HepG2 (cell line): ENCODE results near the gene PPP1R12B. TPM values are rescaled to one million over a fixed set of nuclear protein-coding genes. Genes with fewer than 3 reads are reported as not detected.

Experiments used
- ATAC-seq: fragments of 200-7000 bp; cut with Tn5 transposase; 3 replicates; pipeline ENCODE4 v1.9.1; 2020; ENCODE audit warnings: mild to moderate bottlenecking, moderate library complexity
- BruUV-seq: library from RNA; stranded (reverse); fragments of 400-500 nt; replicated peaks from 2 replicates; lab custom pipeline; 2021; lab: Mats Ljungman, UMichigan
- CTCF ChIA-PET: fragments of 300-600 bp; formaldehyde crosslinking; extraction: SDS; loops from one replicate; lab custom pipeline; 2021; ENCODE audit warnings: low total read pairs, inconsistent platforms, low intra/inter-chr PET ratio; lab: Yijun Ruan, JAX
- POLR2A ChIA-PET: fragments of 350-600 bp; sonication (Branson Sonifier 250); formaldehyde crosslinking; loops from one replicate; lab custom pipeline; 2020; ENCODE audit warnings: antibody characterized with exemption, inconsistent platforms; lab: Yijun Ruan, JAX
- DNase-seq: peaks from one replicate; pipeline ENCODE4 v3.0.0-alpha.2; 2015; ENCODE audit warnings: low spot score
- FAIRE-seq: peaks from 3 replicates; lab custom pipeline; 2011; peaks lifted over from hg19 to GRCh38; lab: Jason Lieb, UNC
- H2AFZ ChIP-seq: one replicate; pipeline ENCODE4 v1.6.1; 2011; ENCODE audit warnings: low read length, inconsistent platforms
- H3K27ac ChIP-seq: fragments of 300-600 bp; 3 replicates; pipeline ENCODE4 v1.8.0; 2011; ENCODE audit warnings: mixed run types, mild to moderate bottlenecking, mixed read lengths, low read length, inconsistent platforms; ENCODE audit not compliant: insufficient read depth; ENCODE audit errors: extremely low read length
- H3K27me3 ChIP-seq, 2 experiments: fragments of 200-600 bp in 1 of 2; 2 replicates in 1 of 2; 3 replicates in 1 of 2; pipeline versions ENCODE4 v1.6.0 to v1.8.0; 2011; ENCODE audit warnings: low read length in 2 of 2, mild to moderate bottlenecking in 2 of 2, moderate library complexity in 2 of 2, inconsistent platforms in 1 of 2; ENCODE audit not compliant: insufficient read depth in 2 of 2, control insufficient read depth in 1 of 2
- H3K36me3 ChIP-seq, 2 experiments: fragments of 200-600 bp in 1 of 2; replicated peaks in 1 of 2; 2 replicates in 1 of 2; 3 replicates in 1 of 2; pipeline versions ENCODE4 v1.5.1 to v1.8.0; 2011; ENCODE audit warnings: low read length in 2 of 2, inconsistent platforms in 1 of 2; ENCODE audit not compliant: insufficient read depth in 2 of 2, control insufficient read depth in 1 of 2
- H3K4me1 ChIP-seq: 2 replicates; pipeline ENCODE4 v1.5.1; 2012; ENCODE audit warnings: low read length, inconsistent platforms; ENCODE audit not compliant: insufficient read depth
- H3K4me2 ChIP-seq: 2 replicates; pipeline ENCODE4 v1.6.0; 2011; ENCODE audit warnings: low read depth, low read length, inconsistent platforms
- H3K4me3 ChIP-seq, 3 experiments: fragments of 200-600 bp in 1 of 3; sonication (generic), shearing (Covaris generic) in 1 of 3; replicated peaks in 1 of 3; 2 replicates each; pipeline ENCODE4 v1.5.1; 2011 to 2016; ENCODE audit warnings: low read length in 3 of 3, inconsistent platforms in 2 of 3, low read depth in 2 of 3, mild to moderate bottlenecking in 2 of 3, control low read depth in 1 of 3, mixed read lengths in 1 of 3; ENCODE audit not compliant: insufficient read depth in 1 of 3
- H3K79me2 ChIP-seq: one replicate; pipeline ENCODE4 v1.6.1; 2011; ENCODE audit warnings: low read length, inconsistent platforms; ENCODE audit not compliant: insufficient read depth
- H3K9ac ChIP-seq: 2 replicates; pipeline ENCODE4 v1.6.0; 2011; ENCODE audit warnings: mild to moderate bottlenecking, low read depth, low read length, inconsistent platforms; ENCODE audit not compliant: insufficient read depth
- H3K9me3 ChIP-seq: 2 replicates; pipeline ENCODE4 v1.5.1; 2012; ENCODE audit warnings: mild to moderate bottlenecking, low read length
- H4K20me1 ChIP-seq: 2 replicates; pipeline ENCODE4 v1.6.0; 2011; ENCODE audit warnings: inconsistent platforms, mild to moderate bottlenecking, low read length, moderate library complexity; ENCODE audit not compliant: insufficient read depth
- ATF5 ChIP-seq: sonication (generic); formaldehyde crosslinking; IDR thresholded peaks from 2 replicates; pipeline ENCODE4 v1.4.0; 2020; ENCODE audit warnings: mild to moderate bottlenecking, low read depth, missing genetic modification reagents
- ATM ChIP-seq: fragments of 450-650 bp; IDR thresholded peaks from 2 replicates; pipeline ENCODE4 v1.7.1; 2017; ENCODE audit warnings: mild to moderate bottlenecking, borderline replicate concordance
- CREB3 ChIP-seq: sonication (generic); formaldehyde crosslinking; IDR thresholded peaks from 2 replicates; pipeline ENCODE4 v1.5.0; 2020; ENCODE audit warnings: missing genetic modification reagents
- ELK4 ChIP-seq: sonication (generic); formaldehyde crosslinking; IDR thresholded peaks from 2 replicates; pipeline ENCODE4 v1.9.0; 2021; ENCODE audit warnings: missing genetic modification reagents, borderline replicate concordance
- HNRNPK ChIP-seq: fragments of 200-400 bp; formaldehyde crosslinking; IDR thresholded peaks from 2 replicates; pipeline ENCODE4 v1.6.1; 2018; ENCODE audit warnings: low read length, low read depth, moderate library complexity, mild to moderate bottlenecking; ENCODE audit not compliant: poor library complexity, severe bottlenecking
- IKZF1 ChIP-seq: fragments of 450-650 bp; IDR thresholded peaks from 2 replicates; pipeline ENCODE4 v1.7.1; 2016
- KDM2A ChIP-seq: sonication (generic); formaldehyde crosslinking; IDR thresholded peaks from 2 replicates; pipeline ENCODE4 v1.4.0; 2020; ENCODE audit warnings: low read depth, missing genetic modification reagents, borderline replicate concordance
- MTF1 ChIP-seq: sonication (generic); formaldehyde crosslinking; IDR thresholded peaks from 2 replicates; pipeline ENCODE4 v1.5.0; 2020; ENCODE audit warnings: missing genetic modification reagents
- NFIC ChIP-seq: IDR thresholded peaks from 2 replicates; pipeline ENCODE4 v1.6.1; 2012; ENCODE audit warnings: mild to moderate bottlenecking, low read length, inconsistent platforms
- PLSCR1 ChIP-seq: sonication (generic); formaldehyde crosslinking; IDR thresholded peaks from 2 replicates; pipeline ENCODE4 v1.5.0; 2020; ENCODE audit warnings: missing genetic modification reagents, mild to moderate bottlenecking, borderline replicate concordance
- RNF219 ChIP-seq: sonication (generic); formaldehyde crosslinking; IDR thresholded peaks from 2 replicates; pipeline ENCODE4 v1.5.0; 2020; ENCODE audit warnings: mild to moderate bottlenecking, missing genetic modification reagents
- SIX1 ChIP-seq: sonication (generic); formaldehyde crosslinking; IDR thresholded peaks from 2 replicates; pipeline ENCODE4 v1.4.0; 2020; ENCODE audit warnings: missing genetic modification reagents, borderline replicate concordance
- TBX3 ChIP-seq: fragments of 450-650 bp; IDR thresholded peaks from 2 replicates; pipeline ENCODE4 v1.6.1; 2017; ENCODE audit warnings: antibody characterized with exemption, mild to moderate bottlenecking, inconsistent platforms, borderline replicate concordance
- THAP11 ChIP-seq: IDR thresholded peaks from 2 replicates; pipeline ENCODE4 v1.6.1; 2016; ENCODE audit warnings: missing biosample characterization, missing genetic modification reagents
- ZNF280D ChIP-seq: sonication (generic); formaldehyde crosslinking; IDR thresholded peaks from 2 replicates; pipeline ENCODE4 v1.5.1; 2020; ENCODE audit warnings: mild to moderate bottlenecking, missing genetic modification reagents
- ZNF367 ChIP-seq: sonication (generic); formaldehyde crosslinking; IDR thresholded peaks from 2 replicates; pipeline ENCODE4 v1.4.0; 2020; ENCODE audit warnings: missing genetic modification reagents, borderline replicate concordance
- ZNF781 ChIP-seq: sonication (generic); formaldehyde crosslinking; IDR thresholded peaks from 2 replicates; pipeline ENCODE4 v1.5.1; 2020; ENCODE audit warnings: borderline replicate concordance, mild to moderate bottlenecking, missing genetic modification reagents; ENCODE audit errors: not compliant biosample characterization
- in situ Hi-C: cut with HindIII; loops from 2 replicates; pipeline ENCODE4 v1.10.0; 2017; ENCODE audit warnings: low pct_unique_long_range_greater_than_20kb; ENCODE audit not compliant: extremely low pct_ligation_motif_present
- intact Hi-C: fragments of 100-400 bp; cut with micrococcal nuclease; formaldehyde crosslinking; loops from one replicate; pipeline ENCODE4 v1.10.0; 2022; ENCODE audit not compliant: unreplicated experiment
- polyA plus RNA-seq, 8 experiments: library from polyadenylated mRNA; depleted of rRNA in 3 of 8; stranded (reverse) in 7 of 8; unstranded in 1 of 8; fragments of >200 nt; fragmentation: Illumina TruSeq in 4 of 8; extraction: Trizol in 4 of 8; gene quantifications; 2 replicates each; pipeline versions ENCODE4 v1.2.1 to v1.2.3, GENCODE V29; 2011 to 2016; ENCODE audit warnings: low read depth in 4 of 8, missing spikeins in 1 of 8, mixed read lengths in 1 of 8; ENCODE audit not compliant: insufficient read depth in 1 of 8
- total RNA-seq, 5 experiments: library from RNA; depleted of rRNA; stranded (reverse); fragments of >200 nt; fragmentation: Illumina TruSeq; extraction: Trizol; gene quantifications; 2 replicates each; pipeline ENCODE4 v1.2.3, GENCODE V29; 2016; ENCODE audit warnings: low read depth in 1 of 5

Gene PPP1R12B
- total and polyA plus RNA-seq, 2 of the 13 experiments (the other 11 are each of a cell fraction or from before 2014, with no cell fraction given) = 12.0 to 13.6 TPM

GRCh38 chr1:202357506-202357905 is 9.0 kb downstream of the PPP1R12B start:
- in situ Hi-C loops (no loop called here), intact Hi-C loops (no loop called here)
- peaks cover 21% of the 10 kb centered on the region for H3K4me1 ChIP-seq
- H3K27ac ChIP-seq = no peak overlapping the region
- DNase-seq (no peak), ATAC-seq (no peak), FAIRE-seq (no peak)
- no peaks in the 10 kb centered on the region for H4K20me1 ChIP-seq
- no peaks in the 10 kb centered on the region for H3K27me3 ChIP-seq
- CTCF ChIA-PET = no interaction called here
- no peak overlapping the region for H2AFZ ChIP-seq
- no peak overlapping the region for H3K4me3 ChIP-seq
- H3K9ac ChIP-seq = no peak overlapping the region
- no TSS peak for BruUV-seq
- H3K4me2 ChIP-seq = no peak overlapping the region
- POLR2A ChIA-PET = no interaction called here
- H3K36me3 ChIP-seq = no peaks in the 10 kb centered on the region
- H3K9me3 ChIP-seq = no peaks in the 10 kb centered on the region
- H3K79me2 ChIP-seq = peaks cover 60% of the 10 kb centered on the region
- no peak for TF ChIP-seq CREB3
- TF ChIP-seq RNF219 = no peak
- no peak for TF ChIP-seq ZNF280D (CRISPR knock-in tag)
- no peak for TF ChIP-seq IKZF1
- TF ChIP-seq ZNF781 = no peak
- no peak for TF ChIP-seq ELK4 (CRISPR knock-in tag)
- no peak for TF ChIP-seq THAP11
- no peak for TF ChIP-seq HNRNPK
- no peak for TF ChIP-seq MTF1 (CRISPR knock-in tag)
- no peak for TF ChIP-seq PLSCR1
- TF ChIP-seq ATM = no peak
- TF ChIP-seq TBX3 = no peak
- TF ChIP-seq ATF5 = no peak
- TF ChIP-seq NFIC = no peak
- no peak for TF ChIP-seq ZNF367 (CRISPR knock-in tag)
- TF ChIP-seq KDM2A (CRISPR knock-in tag) = no peak
- TF ChIP-seq SIX1 = no peak
